Hepatocyte (in vitro differentiated cells): ENCODE results near the gene ZIC5. TPM values are rescaled to one million over a fixed set of nuclear protein-coding genes. Genes with fewer than 3 reads are reported as not detected.

Source experiments
- DNase-seq: peaks from one replicate; pipeline ENCODE4 v3.0.0-alpha.2; 2016; ENCODE audit warnings: low spot score
- H2AFZ ChIP-seq: fragments of 200-600 bp; sonication (generic); 2 replicates; pipeline ENCODE4 v1.6.0; 2016; ENCODE audit warnings: antibody characterized with exemption, mild to moderate bottlenecking
- H3K27ac ChIP-seq: fragments of 200-600 bp; sonication (generic); 2 replicates; pipeline ENCODE4 v1.5.1; 2016; ENCODE audit warnings: mild to moderate bottlenecking
- H3K27me3 ChIP-seq: fragments of 200-600 bp; sonication (generic); 2 replicates; pipeline ENCODE4 v1.6.1; 2016
- H3K36me3 ChIP-seq: fragments of 200-600 bp; sonication (generic); replicated peaks from 2 replicates; pipeline ENCODE4 v1.5.1; 2016; ENCODE audit warnings: low read depth; ENCODE audit not compliant: insufficient read depth
- H3K4me1 ChIP-seq: fragments of 200-600 bp; sonication (generic); 2 replicates; pipeline ENCODE4 v1.5.1; 2016; ENCODE audit warnings: mild to moderate bottlenecking, moderate library complexity; ENCODE audit not compliant: insufficient read depth
- H3K4me2 ChIP-seq: fragments of 200-600 bp; sonication (generic); 2 replicates; pipeline ENCODE4 v1.6.0; 2016
- H3K4me3 ChIP-seq: fragments of 200-600 bp; sonication (generic); 2 replicates; pipeline ENCODE4 v1.5.1; 2016; ENCODE audit warnings: mild to moderate bottlenecking
- H3K79me2 ChIP-seq: fragments of 200-600 bp; sonication (generic); 2 replicates; pipeline ENCODE4 v1.6.0; 2017; ENCODE audit warnings: mild to moderate bottlenecking
- H3K9me2 ChIP-seq: fragments of 200-600 bp; sonication (generic); replicated peaks from 2 replicates; pipeline ENCODE4 v1.6.0; 2017; ENCODE audit warnings: mild to moderate bottlenecking; ENCODE audit not compliant: insufficient read depth
- H3K9me3 ChIP-seq: fragments of 200-600 bp; sonication (generic); 2 replicates; pipeline ENCODE4 v1.5.1; 2016; ENCODE audit warnings: low read depth, mild to moderate bottlenecking
- H4K20me1 ChIP-seq: fragments of 200-600 bp; sonication (generic); 2 replicates; pipeline ENCODE4 v1.6.0; 2016; ENCODE audit warnings: mild to moderate bottlenecking; ENCODE audit not compliant: insufficient read depth, poor library complexity, severe bottlenecking
- CTCF ChIP-seq: fragments of 200-600 bp; sonication (generic); IDR thresholded peaks from 2 replicates; pipeline ENCODE4 v1.5.1; 2016; ENCODE audit warnings: antibody characterized with exemption, mild to moderate bottlenecking; ENCODE audit not compliant: poor library complexity
- EZH2 ChIP-seq: fragments of 200-600 bp; sonication (generic); IDR thresholded peaks from 2 replicates; pipeline ENCODE4 v1.6.1; 2016; ENCODE audit warnings: antibody characterized with exemption, mild to moderate bottlenecking, borderline replicate concordance
- EZH2phosphoT487 ChIP-seq: fragments of 200-600 bp; sonication (generic); IDR thresholded peaks from one replicate; pipeline ENCODE4 v1.6.1; 2018; ENCODE audit warnings: antibody characterized with exemption, mild to moderate bottlenecking, low read depth, moderate library complexity; ENCODE audit not compliant: unreplicated experiment, severe bottlenecking
- WGBS: methylation state at CpG from one replicate; pipeline ENCODE4 v1.1.6; 2016; ENCODE audit warnings: low lambda C conversion rate; ENCODE audit errors: missing lambda C conversion rate; 5-methylcytosine and 5-hydroxymethylcytosine counted together
- polyA plus RNA-seq: library from polyadenylated mRNA; unstranded; fragments of >200 nt; fragmentation: Nextera tagmentation; extraction: Ambion mirVana; gene quantifications from 2 replicates; pipeline ENCODE4 v1.2.1, GENCODE V29; 2016
- total RNA-seq: library from RNA; depleted of rRNA; stranded (reverse); fragments of >200 nt; gene quantifications from 2 replicates; pipeline ENCODE4 v1.2.3, GENCODE V29; 2014

The ZIC5 gene
- total and polyA plus RNA-seq, 2 experiments from 2014 or later = 0.13 TPM; not detected in 1

GRCh38 chr13:99929866-99930265, 41.7 kb downstream of the ZIC5 start:
- no peaks in the 10 kb centered on the region for H4K20me1 ChIP-seq
- TF ChIP-seq CTCF = no peak
- no peak for TF ChIP-seq EZH2phosphoT487
- no peak for TF ChIP-seq EZH2
- no peaks in the 10 kb centered on the region for H3K36me3 ChIP-seq
- H3K27me3 ChIP-seq = no peaks in the 10 kb centered on the region
- H2AFZ ChIP-seq = no peak overlapping the region
- H3K79me2 ChIP-seq = no peaks in the 10 kb centered on the region
- no peak overlapping the region for H3K4me2 ChIP-seq
- no peak overlapping the region for H3K4me3 ChIP-seq
- H3K27ac ChIP-seq = no peak overlapping the region
- no peaks in the 10 kb centered on the region for H3K4me1 ChIP-seq
- DNase-seq = no peak
- no peaks in the 10 kb centered on the region for H3K9me2 ChIP-seq
- H3K9me3 ChIP-seq = no peaks in the 10 kb centered on the region
- 80% methylated on average over 7 of the region's 7 CpGs for WGBS

- H2AFZ ChIP-seq = no peak overlapping the region
- H3K27ac ChIP-seq = no peak overlapping the region
- H3K4me3 ChIP-seq = no peak overlapping the region
- 82% methylated on average over 29 of the region's 29 CpGs for WGBS
- H3K9me3 ChIP-seq = no peaks in the 10 kb centered on the region
- H3K9me2 ChIP-seq = no peaks in the 10 kb centered on the region
- no peaks in the 10 kb centered on the region for H3K4me1 ChIP-seq
- H3K36me3 ChIP-seq = no peaks in the 10 kb centered on the region
- H3K79me2 ChIP-seq = no peaks in the 10 kb centered on the region
- H3K27me3 ChIP-seq = no peaks in the 10 kb centered on the region
- no peak overlapping the region for H3K4me2 ChIP-seq
- no peak for DNase-seq
- TF ChIP-seq EZH2 (no peak), CTCF (no peak), EZH2phosphoT487 (no peak)
- H4K20me1 ChIP-seq = no peaks in the 10 kb centered on the region
Observed at GRCh38 chr13:99926014-99926731, 45.4 kb downstream of the ZIC5 start.

GRCh38 chr13:99923877-99924582, 47.5 kb downstream of the ZIC5 start:
- WGBS = 90% methylated on average over 6 of the region's 6 CpGs
- Histone ChIP-seq H2AFZ (no peak overlapping the region), H3K27ac (no peak overlapping the region), H3K4me2 (no peak overlapping the region), H3K36me3 (no peaks in the 10 kb centered on the region), H3K79me2 (no peaks in the 10 kb centered on the region), H3K4me3 (no peak overlapping the region), H3K27me3 (peaks cover 4% of the 10 kb centered on the region), H3K4me1 (no peaks in the 10 kb centered on the region), H3K9me2 (no peaks in the 10 kb centered on the region), H4K20me1 (no peaks in the 10 kb centered on the region), H3K9me3 (no peaks in the 10 kb centered on the region)
- no peak for TF ChIP-seq EZH2
- no peak for TF ChIP-seq CTCF
- no peak for TF ChIP-seq EZH2phosphoT487
- DNase-seq = no peak
